GM13977 (cell line): ENCODE data around the gene ARL5C.
A peak's percentile ranks its signal among the peaks of the same experiment; 100 is the strongest.
"Not testable (repeated sequence)": the region's sequence is repeated elsewhere in the genome, so short reads cannot be mapped to it uniquely, and the experiment has no call there.

Experiments
- DNase-seq: peaks from one replicate; pipeline ENCODE4 v3.0.0; 2012; ENCODE audit warnings: low spot score
- CTCF ChIP-seq: IDR thresholded peaks from 2 replicates; pipeline ENCODE4 v1.5.1; 2012; ENCODE audit warnings: mild to moderate bottlenecking, control low read depth; ENCODE audit not compliant: insufficient read depth; ENCODE audit errors: extremely low read depth, missing control alignments
- in situ Hi-C: fragments of 300-500 bp; cut with MboI; formaldehyde crosslinking; loops from one replicate; pipeline ENCODE4 v1.12.0; 2022; ENCODE audit warnings: low sequenced_read_pairs, low pct_unique_long_range_greater_than_20kb, mixed read lengths, inconsistent platforms; ENCODE audit not compliant: unreplicated experiment

The ARL5C gene

GRCh38 chr17:39169518-39169917 is 3.6 kb upstream of the ARL5C start:
- no peak for DNase-seq
- in situ Hi-C loops = no loop called here
- no peak for TF ChIP-seq CTCF

- no peak for TF ChIP-seq CTCF
- in situ Hi-C loops = no loop called here
- no peak for DNase-seq
These were observed 3.1 kb upstream of the ARL5C start for GRCh38 chr17:39169101-39169500.

- DNase-seq, in situ Hi-C loops: not testable (repeated sequence)
These were observed 2.5 kb upstream of the ARL5C start for GRCh38 chr17:39168503-39168902.

- TF ChIP-seq CTCF = no peak
- DNase-seq = no peak
- in situ Hi-C loops = no loop called here
These were observed 1.5 kb upstream of the ARL5C start for GRCh38 chr17:39167476-39167875.

- TF ChIP-seq CTCF = no peak
- no peak for DNase-seq
- in situ Hi-C loops = no loop called here
These were observed 725 bp upstream of the ARL5C start for GRCh38 chr17:39166437-39167335.

- TF ChIP-seq CTCF = no peak
- DNase-seq = no peak
- in situ Hi-C loops = no loop called here
These were observed 652 bp downstream of the ARL5C start for GRCh38 chr17:39165178-39165840.

- DNase-seq = peak; percentile 97
- peak; percentile 77 for TF ChIP-seq CTCF
- in situ Hi-C loops = no loop called here
These were observed 1.3 kb downstream of the ARL5C start for GRCh38 chr17:39164675-39165143.
